Measurements from ENCODE around the gene ADAMTS18.

DNA sequence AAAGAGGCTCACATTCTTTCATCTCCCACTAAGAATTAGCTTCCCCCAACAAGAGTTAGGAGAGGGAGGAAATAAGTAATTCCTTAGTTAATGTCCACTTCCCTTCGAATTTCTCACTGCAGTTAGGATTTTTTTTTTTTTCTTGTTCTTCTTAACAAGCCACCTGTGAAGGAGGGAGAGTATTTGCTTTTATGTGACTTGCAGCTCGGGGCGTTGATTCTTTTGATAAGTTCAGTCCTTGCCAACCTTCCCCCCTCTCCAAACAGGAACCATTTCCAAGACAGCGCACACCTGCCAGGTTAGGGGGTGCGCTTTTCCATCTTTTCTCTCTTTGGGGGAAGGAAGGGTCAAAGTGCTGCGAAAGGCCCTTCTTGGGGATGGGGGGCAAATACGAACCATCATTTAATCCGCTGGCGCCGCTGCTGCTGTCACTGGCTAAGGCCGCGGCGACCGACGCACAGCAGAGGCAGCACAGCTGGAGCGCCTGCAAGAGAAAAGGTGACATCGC lies 758 bp downstream of the ADAMTS18 start:
- no peak for TF ChIP-seq CTCF (IDR thresholded peaks at IDR 0.05; ENCODE audit: low read depth, low read length, missing input control)
- TF ChIP-seq RAD21 (IDR thresholded peaks at IDR 0.05), result no peak
- TF ChIP-seq GABPA (IDR thresholded peaks at IDR 0.05 in 1 of 2, conservative IDR thresholded peaks at IDR 0.05 in 1 of 2), result no peak
- no peak for TF ChIP-seq FOXA1 (IDR thresholded peaks at IDR 0.05)
- TF ChIP-seq HNF4A (conservative IDR thresholded peaks at IDR 0.05), result no peak
- TF ChIP-seq SP1 (IDR thresholded peaks at IDR 0.05), result no peak
- TF ChIP-seq, protein P1, sequence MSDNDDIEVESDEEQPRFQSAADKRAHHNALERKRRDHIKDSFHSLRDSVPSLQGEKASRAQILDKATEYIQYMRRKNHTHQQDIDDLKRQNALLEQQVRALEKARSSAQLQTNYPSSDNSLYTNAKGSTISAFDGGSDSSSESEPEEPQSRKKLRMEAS (IDR thresholded peaks at IDR 0.05), result no peak
- TF ChIP-seq, protein P2, sequence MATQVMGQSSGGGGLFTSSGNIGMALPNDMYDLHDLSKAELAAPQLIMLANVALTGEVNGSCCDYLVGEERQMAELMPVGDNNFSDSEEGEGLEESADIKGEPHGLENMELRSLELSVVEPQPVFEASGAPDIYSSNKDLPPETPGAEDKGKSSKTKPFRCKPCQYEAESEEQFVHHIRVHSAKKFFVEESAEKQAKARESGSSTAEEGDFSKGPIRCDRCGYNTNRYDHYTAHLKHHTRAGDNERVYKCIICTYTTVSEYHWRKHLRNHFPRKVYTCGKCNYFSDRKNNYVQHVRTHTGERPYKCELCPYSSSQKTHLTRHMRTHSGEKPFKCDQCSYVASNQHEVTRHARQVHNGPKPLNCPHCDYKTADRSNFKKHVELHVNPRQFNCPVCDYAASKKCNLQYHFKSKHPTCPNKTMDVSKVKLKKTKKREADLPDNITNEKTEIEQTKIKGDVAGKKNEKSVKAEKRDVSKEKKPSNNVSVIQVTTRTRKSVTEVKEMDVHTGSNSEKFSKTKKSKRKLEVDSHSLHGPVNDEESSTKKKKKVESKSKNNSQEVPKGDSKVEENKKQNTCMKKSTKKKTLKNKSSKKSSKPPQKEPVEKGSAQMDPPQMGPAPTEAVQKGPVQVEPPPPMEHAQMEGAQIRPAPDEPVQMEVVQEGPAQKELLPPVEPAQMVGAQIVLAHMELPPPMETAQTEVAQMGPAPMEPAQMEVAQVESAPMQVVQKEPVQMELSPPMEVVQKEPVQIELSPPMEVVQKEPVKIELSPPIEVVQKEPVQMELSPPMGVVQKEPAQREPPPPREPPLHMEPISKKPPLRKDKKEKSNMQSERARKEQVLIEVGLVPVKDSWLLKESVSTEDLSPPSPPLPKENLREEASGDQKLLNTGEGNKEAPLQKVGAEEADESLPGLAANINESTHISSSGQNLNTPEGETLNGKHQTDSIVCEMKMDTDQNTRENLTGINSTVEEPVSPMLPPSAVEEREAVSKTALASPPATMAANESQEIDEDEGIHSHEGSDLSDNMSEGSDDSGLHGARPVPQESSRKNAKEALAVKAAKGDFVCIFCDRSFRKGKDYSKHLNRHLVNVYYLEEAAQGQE (IDR thresholded peaks at IDR 0.05), result no peak
- no peak for TF ChIP-seq TAF1 (conservative IDR thresholded peaks at IDR 0.05)
- TF ChIP-seq, protein P3, sequence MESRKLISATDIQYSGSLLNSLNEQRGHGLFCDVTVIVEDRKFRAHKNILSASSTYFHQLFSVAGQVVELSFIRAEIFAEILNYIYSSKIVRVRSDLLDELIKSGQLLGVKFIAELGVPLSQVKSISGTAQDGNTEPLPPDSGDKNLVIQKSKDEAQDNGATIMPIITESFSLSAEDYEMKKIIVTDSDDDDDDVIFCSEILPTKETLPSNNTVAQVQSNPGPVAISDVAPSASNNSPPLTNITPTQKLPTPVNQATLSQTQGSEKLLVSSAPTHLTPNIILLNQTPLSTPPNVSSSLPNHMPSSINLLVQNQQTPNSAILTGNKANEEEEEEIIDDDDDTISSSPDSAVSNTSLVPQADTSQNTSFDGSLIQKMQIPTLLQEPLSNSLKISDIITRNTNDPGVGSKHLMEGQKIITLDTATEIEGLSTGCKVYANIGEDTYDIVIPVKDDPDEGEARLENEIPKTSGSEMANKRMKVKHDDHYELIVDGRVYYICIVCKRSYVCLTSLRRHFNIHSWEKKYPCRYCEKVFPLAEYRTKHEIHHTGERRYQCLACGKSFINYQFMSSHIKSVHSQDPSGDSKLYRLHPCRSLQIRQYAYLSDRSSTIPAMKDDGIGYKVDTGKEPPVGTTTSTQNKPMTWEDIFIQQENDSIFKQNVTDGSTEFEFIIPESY (IDR thresholded peaks at IDR 0.05), result no peak
- no peak for TF ChIP-seq FOXA2 (IDR thresholded peaks at IDR 0.05)
- TF ChIP-seq JUND (IDR thresholded peaks at IDR 0.05), result no peak

All from liver (tissue), 3 donors.